KMS-11 (cell line): Measurements from ENCODE around the gene TSPAN15.

Experiments used
- H2AFZ ChIP-seq: fragments of 200-600 bp; sonication (generic); 2 replicates; pipeline ENCODE4 v1.6.1; 2016; ENCODE audit warnings: antibody characterized with exemption, mixed run types, low read depth
- H3K27ac ChIP-seq: fragments of 200-600 bp; sonication (generic); 2 replicates; pipeline ENCODE4 v1.6.1; 2016; ENCODE audit warnings: mild to moderate bottlenecking, mixed run types
- H3K27me3 ChIP-seq: fragments of 200-600 bp; sonication (generic); 2 replicates; pipeline ENCODE4 v1.6.1; 2017; ENCODE audit warnings: mild to moderate bottlenecking, low read depth, mixed run types, moderate library complexity; ENCODE audit not compliant: insufficient read depth
- H3K36me3 ChIP-seq: fragments of 200-600 bp; sonication (generic); 2 replicates; pipeline ENCODE4 v1.6.1; 2017; ENCODE audit warnings: mild to moderate bottlenecking, mixed run types; ENCODE audit not compliant: insufficient read depth
- H3K4me1 ChIP-seq: fragments of 200-600 bp; sonication (generic); 2 replicates; pipeline ENCODE4 v1.6.1; 2016; ENCODE audit warnings: mild to moderate bottlenecking, low read depth, mixed run types; ENCODE audit not compliant: poor library complexity, severe bottlenecking
- H3K4me2 ChIP-seq: fragments of 200-600 bp; sonication (generic); 2 replicates; pipeline ENCODE4 v1.7.0; 2016; ENCODE audit warnings: mild to moderate bottlenecking, mixed run types
- H3K4me3 ChIP-seq: fragments of 200-600 bp; sonication (generic); IDR thresholded peaks from 2 replicates; pipeline ENCODE4 v1.6.1; 2017; ENCODE audit warnings: low read depth, low read length, mixed read lengths; ENCODE audit not compliant: insufficient read depth
- H3K79me2 ChIP-seq: fragments of 200-600 bp; sonication (generic); 2 replicates; pipeline ENCODE4 v1.6.1; 2016; ENCODE audit warnings: low read depth, mixed run types; ENCODE audit not compliant: insufficient read depth
- H3K9ac ChIP-seq: fragments of 200-600 bp; sonication (generic); 2 replicates; pipeline ENCODE4 v1.6.1; 2016; ENCODE audit warnings: mild to moderate bottlenecking, mixed run types
- H4K20me1 ChIP-seq: fragments of 200-600 bp; sonication (generic); 2 replicates; pipeline ENCODE4 v1.6.1; 2016; ENCODE audit warnings: mild to moderate bottlenecking, mixed run types; ENCODE audit not compliant: insufficient read depth
- TF ChIP-seq, protein P1 (sequence below): fragments of 200-600 bp; sonication (generic); conservative IDR thresholded peaks from 2 replicates; pipeline ENCODE4 v1.6.1; 2017; ENCODE audit warnings: low read depth, mild to moderate bottlenecking, antibody characterized with exemption, low read length, moderate library complexity, mixed read lengths

Gene TSPAN15

DNA sequence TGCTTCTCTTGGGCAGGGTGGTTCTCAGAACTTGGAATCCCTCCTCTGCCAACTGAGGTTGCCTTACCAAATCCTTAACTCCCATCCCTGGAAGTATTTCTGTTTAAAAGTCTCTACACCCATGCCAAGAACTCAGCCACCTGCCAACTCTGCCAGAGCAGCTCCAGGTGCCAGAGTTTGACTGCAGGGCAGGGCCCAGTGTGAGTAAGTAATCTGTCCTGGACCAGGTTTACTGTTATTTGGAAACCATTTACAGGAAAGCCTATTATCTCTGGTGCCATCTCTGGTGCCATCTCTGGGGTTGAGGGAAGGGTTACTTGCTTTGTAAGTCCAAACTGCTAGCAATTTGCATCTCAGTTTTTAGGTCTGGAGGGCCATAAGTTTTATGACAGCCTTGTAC lies 2.5 kb downstream of the TSPAN15 start:
- Histone ChIP-seq H3K4me1 (peaks cover 6% of the 10 kb centered on the region), H3K4me2 (no peak overlapping the region), H3K9ac (no peak overlapping the region), H3K4me3 (no peak overlapping the region), H3K27ac (no peak overlapping the region), H3K36me3 (no peaks in the 10 kb centered on the region), H4K20me1 (no peaks in the 10 kb centered on the region), H3K27me3 (no peaks in the 10 kb centered on the region), H3K79me2 (no peaks in the 10 kb centered on the region), H2AFZ (no peak overlapping the region)
- TF ChIP-seq, protein P1, sequence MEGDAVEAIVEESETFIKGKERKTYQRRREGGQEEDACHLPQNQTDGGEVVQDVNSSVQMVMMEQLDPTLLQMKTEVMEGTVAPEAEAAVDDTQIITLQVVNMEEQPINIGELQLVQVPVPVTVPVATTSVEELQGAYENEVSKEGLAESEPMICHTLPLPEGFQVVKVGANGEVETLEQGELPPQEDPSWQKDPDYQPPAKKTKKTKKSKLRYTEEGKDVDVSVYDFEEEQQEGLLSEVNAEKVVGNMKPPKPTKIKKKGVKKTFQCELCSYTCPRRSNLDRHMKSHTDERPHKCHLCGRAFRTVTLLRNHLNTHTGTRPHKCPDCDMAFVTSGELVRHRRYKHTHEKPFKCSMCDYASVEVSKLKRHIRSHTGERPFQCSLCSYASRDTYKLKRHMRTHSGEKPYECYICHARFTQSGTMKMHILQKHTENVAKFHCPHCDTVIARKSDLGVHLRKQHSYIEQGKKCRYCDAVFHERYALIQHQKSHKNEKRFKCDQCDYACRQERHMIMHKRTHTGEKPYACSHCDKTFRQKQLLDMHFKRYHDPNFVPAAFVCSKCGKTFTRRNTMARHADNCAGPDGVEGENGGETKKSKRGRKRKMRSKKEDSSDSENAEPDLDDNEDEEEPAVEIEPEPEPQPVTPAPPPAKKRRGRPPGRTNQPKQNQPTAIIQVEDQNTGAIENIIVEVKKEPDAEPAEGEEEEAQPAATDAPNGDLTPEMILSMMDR, result no peak

DNA sequence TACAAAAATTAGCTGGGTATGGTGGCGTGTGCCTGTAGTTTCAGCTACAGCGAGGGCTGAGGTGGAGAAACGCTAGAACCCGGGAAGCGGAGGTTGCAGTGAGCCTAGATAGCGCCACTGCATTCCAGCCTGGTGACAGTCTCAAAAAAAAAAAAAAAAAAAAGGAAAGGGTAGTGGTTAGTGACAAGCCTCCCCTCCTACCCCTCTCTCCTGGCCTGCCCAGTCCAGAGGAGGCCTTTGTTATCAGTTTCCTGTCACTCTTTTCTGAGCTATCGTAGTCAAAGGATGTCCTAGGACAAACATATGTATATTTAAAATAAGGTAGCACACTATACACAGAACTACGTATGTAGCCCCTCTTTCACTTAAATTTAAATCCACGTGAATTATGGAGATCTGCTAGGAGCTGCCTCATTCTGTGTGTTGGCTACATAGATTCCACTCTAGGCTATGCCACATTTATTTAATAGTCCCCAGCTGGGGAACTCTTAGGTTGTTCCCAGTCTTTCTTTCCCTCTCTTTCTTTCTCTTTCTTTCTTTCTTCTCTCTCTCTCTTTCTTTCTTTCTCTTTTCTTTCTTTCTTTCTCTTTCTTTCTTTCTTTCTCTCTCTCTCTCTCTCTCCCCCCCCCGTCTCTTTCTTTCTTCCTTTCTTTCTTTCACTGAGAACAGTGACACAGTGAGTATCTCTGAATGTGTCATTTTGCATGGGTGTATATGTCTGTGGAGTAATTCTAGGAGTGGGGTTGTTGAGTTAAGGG lies 3.9 kb downstream of the TSPAN15 start:
- TF ChIP-seq, protein P1, result no peak
- no peaks in the 10 kb centered on the region for H4K20me1 ChIP-seq
- no peaks in the 10 kb centered on the region for H3K36me3 ChIP-seq
- H3K27me3 ChIP-seq, result no peaks in the 10 kb centered on the region
- no peak overlapping the region for H3K4me3 ChIP-seq
- H3K79me2 ChIP-seq, result no peaks in the 10 kb centered on the region
- no peak overlapping the region for H3K4me2 ChIP-seq
- H3K27ac ChIP-seq, result no peak overlapping the region
- no peak overlapping the region for H2AFZ ChIP-seq
- no peak overlapping the region for H3K9ac ChIP-seq
- H3K4me1 ChIP-seq, result peaks cover 6% of the 10 kb centered on the region

DNA sequence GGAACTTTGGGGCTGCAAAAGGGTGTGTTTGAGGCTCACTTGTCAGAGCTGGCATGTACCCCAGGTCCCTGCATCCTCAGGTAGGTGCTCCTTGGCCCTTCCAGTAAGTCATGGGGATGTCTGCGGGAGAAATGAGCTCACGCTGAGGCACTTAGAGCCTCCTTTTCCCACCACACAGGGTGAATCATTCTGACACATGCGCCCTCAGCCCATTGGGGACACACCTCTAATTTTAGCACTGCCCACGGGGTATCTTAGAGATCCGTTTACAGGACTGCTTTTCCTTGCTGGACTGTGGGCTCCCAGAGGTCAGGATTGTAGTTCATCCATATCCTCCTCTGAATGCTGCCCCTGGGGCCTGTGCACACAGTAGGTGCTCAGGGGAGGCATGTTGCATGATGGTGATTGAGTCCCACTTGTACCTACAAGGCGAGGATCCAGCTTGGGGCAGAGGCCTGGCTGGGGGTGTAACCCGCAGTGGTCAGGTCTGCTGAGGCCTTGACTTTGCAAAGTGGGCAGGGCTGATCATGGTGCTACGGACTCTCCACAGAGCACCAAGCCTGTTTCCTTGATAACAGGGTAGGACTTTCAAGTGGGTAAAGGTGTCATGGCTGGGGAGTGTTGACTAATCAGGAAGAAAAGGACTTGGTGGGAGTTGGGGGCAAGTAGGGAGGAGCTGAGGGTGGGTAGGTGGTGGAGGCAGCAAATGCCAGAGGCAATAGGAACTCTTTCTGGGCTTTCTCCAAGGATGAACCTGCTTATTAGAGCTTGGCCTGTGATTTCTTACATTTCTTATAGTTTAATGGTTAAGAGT lies 5.8 kb downstream of the TSPAN15 start:
- no peaks in the 10 kb centered on the region for H3K79me2 ChIP-seq
- H3K27me3 ChIP-seq, result no peaks in the 10 kb centered on the region
- no peak overlapping the region for H3K27ac ChIP-seq
- TF ChIP-seq, protein P1, result no peak
- no peak overlapping the region for H3K9ac ChIP-seq
- H3K36me3 ChIP-seq, result no peaks in the 10 kb centered on the region
- H3K4me2 ChIP-seq, result no peak overlapping the region
- H4K20me1 ChIP-seq, result no peaks in the 10 kb centered on the region
- no peak overlapping the region for H2AFZ ChIP-seq
- H3K4me1 ChIP-seq, result peaks cover 2% of the 10 kb centered on the region
- no peak overlapping the region for H3K4me3 ChIP-seq

DNA sequence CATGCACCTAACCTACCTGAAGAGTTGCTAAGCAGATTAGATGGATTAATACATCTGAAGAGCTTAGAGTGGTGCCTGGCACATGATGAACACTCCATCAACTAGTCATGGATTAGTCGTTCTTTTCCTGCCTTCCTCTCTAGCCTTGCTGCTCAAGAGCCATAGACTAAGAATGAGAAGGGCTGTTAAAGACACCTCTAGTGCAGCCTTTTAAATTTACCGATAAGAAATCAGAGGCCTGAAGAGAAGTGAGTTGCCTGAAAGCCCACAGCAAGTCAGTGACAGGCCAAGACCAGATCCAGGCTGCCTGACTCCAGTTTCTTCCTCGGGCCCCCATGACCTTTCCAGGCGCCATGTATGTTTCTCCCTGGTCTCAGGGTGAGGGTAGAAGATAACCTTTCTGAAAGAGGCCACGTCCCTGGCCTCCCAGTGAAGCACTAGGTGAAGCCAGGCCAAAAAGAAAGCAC lies 6.5 kb downstream of the TSPAN15 start:
- H3K9ac ChIP-seq, result no peak overlapping the region
- H2AFZ ChIP-seq, result no peak overlapping the region
- H3K27ac ChIP-seq, result no peak overlapping the region
- TF ChIP-seq, protein P1, result no peak
- H3K27me3 ChIP-seq, result no peaks in the 10 kb centered on the region
- no peaks in the 10 kb centered on the region for H3K36me3 ChIP-seq
- H3K4me3 ChIP-seq, result no peak overlapping the region
- no peaks in the 10 kb centered on the region for H4K20me1 ChIP-seq
- H3K4me1 ChIP-seq, result no peaks in the 10 kb centered on the region
- no peak overlapping the region for H3K4me2 ChIP-seq
- no peaks in the 10 kb centered on the region for H3K79me2 ChIP-seq
